MCF 10A (cell line): ENCODE results near the gene DDHD1. TPM values are rescaled to one million over a fixed set of nuclear protein-coding genes. Genes with fewer than 3 reads are reported as not detected.
A peak's percentile ranks its signal among the peaks of the same experiment; 100 is the strongest.
"Not testable (repeated sequence)": the region's sequence is repeated elsewhere in the genome, so short reads cannot be mapped to it uniquely, and the experiment has no call there.

Experiments
- BruUV-seq: library from RNA; stranded (reverse); fragments of 400-500 nt; replicated peaks from 2 replicates; lab custom pipeline; 2021; lab: Mats Ljungman, UMichigan
- CTCF ChIA-PET: fragments of 300-600 bp; sonication (Branson Sonifier 250); formaldehyde crosslinking; extraction: SDS; loops from one replicate; lab custom pipeline; 2021; ENCODE audit warnings: antibody characterized with exemption, inconsistent platforms; lab: Yijun Ruan, JAX
- POLR2A ChIA-PET: fragments of 300-600, 350-650 bp; sonication (Branson Sonifier 250); formaldehyde crosslinking; extraction: SDS; loops from one replicate; lab custom pipeline; 2020; ENCODE audit warnings: antibody characterized with exemption, inconsistent platforms; lab: Yijun Ruan, JAX
- DNase-seq: peaks from one replicate; pipeline ENCODE4 v3.0.0-alpha.2; 2018; ENCODE audit not compliant: unreplicated experiment
- H3K27ac Mint-ChIP-seq: one replicate; pipeline ENCODE4 v1.8.0; 2022; ENCODE audit warnings: mild to moderate bottlenecking, low read depth, mixed read lengths; ENCODE audit not compliant: unreplicated experiment
- H3K27me3 Mint-ChIP-seq: one replicate; pipeline ENCODE4 v1.8.0; 2022; ENCODE audit warnings: mixed read lengths; ENCODE audit not compliant: insufficient read depth, unreplicated experiment
- H3K36me3 Mint-ChIP-seq: one replicate; pipeline ENCODE4 v1.8.0; 2022; ENCODE audit warnings: mild to moderate bottlenecking, moderate library complexity, mixed read lengths; ENCODE audit not compliant: insufficient read depth, unreplicated experiment
- H3K4me1 Mint-ChIP-seq: one replicate; pipeline ENCODE4 v1.8.0; 2022; ENCODE audit warnings: mixed read lengths; ENCODE audit not compliant: insufficient read depth, unreplicated experiment
- H3K4me3 Mint-ChIP-seq: one replicate; pipeline ENCODE4 v1.8.0; 2022; ENCODE audit warnings: mild to moderate bottlenecking, moderate library complexity, mixed read lengths; ENCODE audit not compliant: unreplicated experiment
- H3K9me3 Mint-ChIP-seq: one replicate; pipeline ENCODE4 v1.8.0; 2022; ENCODE audit warnings: mixed read lengths; ENCODE audit not compliant: unreplicated experiment
- CTCF ChIP-seq: fragments of 200-600 bp; IDR thresholded peaks from one replicate; pipeline ENCODE4 v1.8.0; 2022; ENCODE audit warnings: antibody characterized with exemption, mild to moderate bottlenecking; ENCODE audit not compliant: unreplicated experiment
- intact Hi-C: fragments of 100-400 bp; cut with micrococcal nuclease; formaldehyde crosslinking; loops from 2 replicates; pipeline ENCODE4 v1.14.1; 2022
- total RNA-seq: library from RNA; stranded (reverse); gene quantifications from 2 replicates; pipeline ENCODE4 v1.2.3, GENCODE V29; 2022

Gene DDHD1
- total RNA-seq, 1 experiment from 2014 or later, result 16.3 TPM

- ChIA-PET POLR2A (interaction anchor here (0.6 kb wide), 1 partner anchor 32 kb away, joined by 3 read pairs; no protein-coding TSS in a partner anchor), CTCF (no interaction called here)
- Mint-ChIP-seq H3K4me1 (peaks cover 4% of the 10 kb centered on the region), H3K9me3 (no peaks in the 10 kb centered on the region), H3K36me3 (no peaks in the 10 kb centered on the region), H3K27me3 (no peaks in the 10 kb centered on the region), H3K27ac (no peak overlapping the region), H3K4me3 (no peak overlapping the region)
- no peak for DNase-seq
- BruUV-seq, result no TSS peak
- no peak for TF ChIP-seq CTCF
- intact Hi-C loops, result no loop called here
Observed at GRCh38 chr14:53183611-53184010, 30.5 kb upstream of the DDHD1 start.

- intact Hi-C loops, result no loop called here
- Mint-ChIP-seq H3K9me3 (no peaks in the 10 kb centered on the region), H3K36me3 (no peaks in the 10 kb centered on the region), H3K4me1 (peaks cover 4% of the 10 kb centered on the region), H3K4me3 (no peak overlapping the region), H3K27me3 (no peaks in the 10 kb centered on the region), H3K27ac (no peak overlapping the region)
- POLR2A ChIA-PET, result interaction anchor here (0.6 kb wide), 1 partner anchor 31 kb away, joined by 3 read pairs; no protein-coding TSS in a partner anchor
- CTCF ChIA-PET, result interaction anchor here (0.6 kb wide), 1 partner anchor 206 kb away, joined by 3 read pairs; no protein-coding TSS in a partner anchor
- TF ChIP-seq CTCF, result no peak
- BruUV-seq, result no TSS peak
- no peak for DNase-seq
Observed at GRCh38 chr14:53183056-53183455, 29.9 kb upstream of the DDHD1 start.

- POLR2A ChIA-PET, H3K27ac Mint-ChIP-seq, CTCF ChIA-PET: not testable (repeated sequence)
Observed at GRCh38 chr14:53181463-53182081, 28.4 kb upstream of the DDHD1 start.

GRCh38 chr14:53180272-53181221, 27.4 kb upstream of the DDHD1 start:
- BruUV-seq, result no TSS peak
- Mint-ChIP-seq H3K27ac (no peak overlapping the region), H3K4me1 (peaks cover 4% of the 10 kb centered on the region), H3K27me3 (no peaks in the 10 kb centered on the region), H3K9me3 (no peaks in the 10 kb centered on the region), H3K36me3 (no peaks in the 10 kb centered on the region), H3K4me3 (no peak overlapping the region)
- peak; percentile 4 for DNase-seq
- CTCF ChIA-PET, result no interaction called here
- POLR2A ChIA-PET, result interaction anchor here (0.7 kb wide), 1 partner anchor 116 kb away, joined by 4 read pairs; no protein-coding TSS in a partner anchor
- TF ChIP-seq CTCF, result no peak
- intact Hi-C loops, result no loop called here

More at GRCh38 chr14:53181463-53182081, 28.4 kb upstream of the DDHD1 start:
- DNase-seq, result peak; percentile 1
- H3K36me3 Mint-ChIP-seq, H3K4me1 Mint-ChIP-seq, H3K9me3 Mint-ChIP-seq, BruUV-seq, H3K4me3 Mint-ChIP-seq, intact Hi-C loops, H3K27me3 Mint-ChIP-seq: not testable (repeated sequence)

- CTCF ChIA-PET, BruUV-seq, H3K4me1 Mint-ChIP-seq: not testable (repeated sequence)
Observed at GRCh38 chr14:53179486-53180005, 26.4 kb upstream of the DDHD1 start.

More at GRCh38 chr14:53179486-53180005, 26.4 kb upstream of the DDHD1 start:
- H3K9me3 Mint-ChIP-seq, H3K27ac Mint-ChIP-seq, intact Hi-C loops, H3K4me3 Mint-ChIP-seq, DNase-seq, POLR2A ChIA-PET, H3K36me3 Mint-ChIP-seq, H3K27me3 Mint-ChIP-seq: not testable (repeated sequence)
